Sigmoid colon (tissue), 7 donors: Measurements from ENCODE around the gene CCDC142. TPM values are rescaled to one million over a fixed set of nuclear protein-coding genes. Genes with fewer than 3 reads are reported as not detected.
A peak's percentile ranks its signal among the peaks of the same experiment; 100 is the strongest.

Experiments used
- DNase-seq: peaks from one replicate; pipeline ENCODE4 v3.0.0-alpha.2; 2019
- H3K27ac ChIP-seq, 4 donors: fragments of 200-600 bp; sonication (generic); one replicate each; pipeline ENCODE4 v1.5.1; 2016 to 2019; ENCODE audit warnings: mild to moderate bottlenecking in 1 of 4
- H3K27me3 ChIP-seq, 3 donors: fragments of 200-600 bp; sonication (generic); one replicate each; pipeline ENCODE4 v1.5.1; 2019; ENCODE audit warnings: mild to moderate bottlenecking in 1 of 3
- H3K36me3 ChIP-seq, 4 donors: fragments of 200-600 bp; sonication (generic); one replicate each; pipeline ENCODE4 v1.5.1; 2016 to 2019
- H3K4me1 ChIP-seq, 4 donors: fragments of 200-600 bp; sonication (generic); one replicate each; pipeline ENCODE4 v1.5.1; 2017 to 2019
- H3K4me3 ChIP-seq, 4 donors: fragments of 200-600 bp; sonication (generic); one replicate each; pipeline ENCODE4 v1.5.1; 2017 to 2019; ENCODE audit warnings: mild to moderate bottlenecking in 2 of 4, moderate library complexity in 1 of 4
- H3K9me3 ChIP-seq, 4 donors: fragments of 200-600 bp in 3 of 4; sonication (generic) in 3 of 4; one replicate each; pipeline versions ENCODE4 v1.5.1 to v1.6.1; 2013 to 2019
- EP300 ChIP-seq, 4 donors: sonication (generic); formaldehyde crosslinking; IDR thresholded peaks; one replicate each; pipeline ENCODE4 v1.6.1; 2017; ENCODE audit warnings: antibody characterized with exemption in 4 of 4
- POLR2A ChIP-seq, 2 donors: fragments of 450-650 bp; IDR thresholded peaks; one replicate each; pipeline ENCODE4 v1.6.1; 2016; ENCODE audit warnings: antibody characterized with exemption in 2 of 2, mild to moderate bottlenecking in 2 of 2, moderate library complexity in 2 of 2
- POLR2AphosphoS5 ChIP-seq, 4 donors: sonication (generic); formaldehyde crosslinking; IDR thresholded peaks; one replicate each; pipeline ENCODE4 v1.6.1; 2017; ENCODE audit warnings: antibody characterized with exemption in 4 of 4
- WGBS, 2 donors: extraction: QIAGEN DNeasy Blood & Tissue Kit; methylation state at CpG; one replicate each; pipeline ENCODE4 v1.1.7; 2013; 5-methylcytosine and 5-hydroxymethylcytosine counted together
- intact Hi-C: fragments of 100-400 bp; cut with DNase I; formaldehyde crosslinking; loops from one replicate; pipeline ENCODE4 v1.15.1; 2023
- polyA plus RNA-seq, 3 donors: library from polyadenylated mRNA; stranded (reverse); fragments of 200-250 nt; gene quantifications; one replicate each; pipeline ENCODE4 v1.2.3, GENCODE V29; 2013
- total RNA-seq, 4 donors: library from RNA; depleted of rRNA; stranded (reverse); fragments of >200 nt; gene quantifications; one replicate each; pipeline ENCODE4 v1.1.0, GENCODE V29; 2016
- TF ChIP-seq, protein P1 (sequence below), 4 experiments: fragments of 450-650 bp in 3 of 4; fragments of 200-600 bp in 1 of 4; IDR thresholded peaks; one replicate each; pipeline ENCODE4 v1.5.1; 2016 to 2019; ENCODE audit warnings: antibody characterized with exemption in 4 of 4, mild to moderate bottlenecking in 3 of 4, moderate library complexity in 2 of 4
- donor health status: healthy with polysubstance abuse.
- donor health status: Bipolar disorder and iron deficiency.
- donor health status: healthy.

The CCDC142 gene
- total and polyA plus RNA-seq, 7 donors: 1.8 to 20.9 (median 16.4) TPM

DNA sequence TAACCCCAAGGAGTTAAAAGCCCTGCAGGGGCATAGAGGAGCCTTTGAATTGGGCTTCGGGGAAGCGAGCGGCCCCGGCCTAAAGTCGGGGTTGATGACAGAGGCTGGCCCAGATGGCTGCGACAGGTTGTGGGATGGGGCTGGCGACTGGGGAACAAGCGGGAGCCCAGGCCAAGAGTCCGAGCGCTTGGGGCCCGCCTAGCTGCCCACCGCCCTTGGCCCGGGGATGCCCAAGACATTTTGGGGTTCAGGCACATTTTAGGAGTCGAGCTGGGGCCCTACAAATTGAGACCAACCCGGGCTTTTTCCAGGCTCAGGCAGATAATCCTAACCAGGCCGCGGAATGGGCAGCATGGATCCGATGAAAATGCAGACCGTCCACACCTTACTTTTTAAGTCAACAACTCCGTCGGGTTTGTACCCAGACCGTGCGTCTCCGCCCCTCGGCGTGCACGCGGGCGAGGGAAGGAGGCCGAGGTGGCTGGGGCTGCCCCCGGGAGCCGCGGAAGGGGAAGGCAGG lies 41.6 kb downstream of the CCDC142 start:
- Histone ChIP-seq H3K4me1 (peaks cover 0 to 53% (median 43%) of the 10 kb centered on the region in 4 donors), H3K4me3 (peak overlapping the region; percentile 49 to 67 (median 54)), H3K27me3 (peaks cover 6 to 27% (median 6%) of the 10 kb centered on the region in 3 donors), H3K36me3 (peaks cover 0 to 1% (median 0%) of the 10 kb centered on the region in 4 donors), H3K27ac (peak overlapping the region; percentile 77 to 87 (median 84)), H3K9me3 (no peaks in the 10 kb centered on the region)
- TF ChIP-seq POLR2AphosphoS5 (IDR thresholded peaks at IDR 0.05): peak in 1 of 4 donors; percentile 1
- TF ChIP-seq, protein P1, sequence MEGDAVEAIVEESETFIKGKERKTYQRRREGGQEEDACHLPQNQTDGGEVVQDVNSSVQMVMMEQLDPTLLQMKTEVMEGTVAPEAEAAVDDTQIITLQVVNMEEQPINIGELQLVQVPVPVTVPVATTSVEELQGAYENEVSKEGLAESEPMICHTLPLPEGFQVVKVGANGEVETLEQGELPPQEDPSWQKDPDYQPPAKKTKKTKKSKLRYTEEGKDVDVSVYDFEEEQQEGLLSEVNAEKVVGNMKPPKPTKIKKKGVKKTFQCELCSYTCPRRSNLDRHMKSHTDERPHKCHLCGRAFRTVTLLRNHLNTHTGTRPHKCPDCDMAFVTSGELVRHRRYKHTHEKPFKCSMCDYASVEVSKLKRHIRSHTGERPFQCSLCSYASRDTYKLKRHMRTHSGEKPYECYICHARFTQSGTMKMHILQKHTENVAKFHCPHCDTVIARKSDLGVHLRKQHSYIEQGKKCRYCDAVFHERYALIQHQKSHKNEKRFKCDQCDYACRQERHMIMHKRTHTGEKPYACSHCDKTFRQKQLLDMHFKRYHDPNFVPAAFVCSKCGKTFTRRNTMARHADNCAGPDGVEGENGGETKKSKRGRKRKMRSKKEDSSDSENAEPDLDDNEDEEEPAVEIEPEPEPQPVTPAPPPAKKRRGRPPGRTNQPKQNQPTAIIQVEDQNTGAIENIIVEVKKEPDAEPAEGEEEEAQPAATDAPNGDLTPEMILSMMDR (IDR thresholded peaks at IDR 0.05): no peak
- DNase-seq: no peak
- intact Hi-C loops: no loop called here
- WGBS, 2 donors: 9 to 38% methylated on average over 33 of the region's 33 CpGs

- intact Hi-C loops: loop anchor here (1.0 kb wide), 1 partner anchor 14 kb away; no protein-coding TSS in a partner anchor
- H3K9me3 ChIP-seq: no peaks in the 10 kb centered on the region
- 6 to 20% methylated on average over 45 of the region's 45 CpGs for WGBS, 2 donors
- peaks cover 6 to 27% (median 6%) of the 10 kb centered on the region in 3 donors for H3K27me3 ChIP-seq
- TF ChIP-seq, protein P1 (IDR thresholded peaks at IDR 0.05): peak; percentile 40 to 54 (median 45)
- TF ChIP-seq POLR2AphosphoS5 (IDR thresholded peaks at IDR 0.05) (peak; percentile 57 to 81 (median 76)), EP300 (IDR thresholded peaks at IDR 0.05) (no peak), POLR2A (IDR thresholded peaks at IDR 0.05) (peak in 1 of 2 donors; percentile 42)
- peak overlapping the region; percentile 49 to 67 (median 54) for H3K4me3 ChIP-seq
- peak overlapping the region; percentile 77 to 87 (median 84) for H3K27ac ChIP-seq
- H3K4me1 ChIP-seq: peaks cover 0 to 57% (median 43%) of the 10 kb centered on the region in 4 donors
- H3K36me3 ChIP-seq: peaks cover 0 to 7% (median 0%) of the 10 kb centered on the region in 4 donors
- DNase-seq: peak; percentile 95
Observed at GRCh38 chr2:74440378-74441169, 42.2 kb downstream of the CCDC142 start.

DNA sequence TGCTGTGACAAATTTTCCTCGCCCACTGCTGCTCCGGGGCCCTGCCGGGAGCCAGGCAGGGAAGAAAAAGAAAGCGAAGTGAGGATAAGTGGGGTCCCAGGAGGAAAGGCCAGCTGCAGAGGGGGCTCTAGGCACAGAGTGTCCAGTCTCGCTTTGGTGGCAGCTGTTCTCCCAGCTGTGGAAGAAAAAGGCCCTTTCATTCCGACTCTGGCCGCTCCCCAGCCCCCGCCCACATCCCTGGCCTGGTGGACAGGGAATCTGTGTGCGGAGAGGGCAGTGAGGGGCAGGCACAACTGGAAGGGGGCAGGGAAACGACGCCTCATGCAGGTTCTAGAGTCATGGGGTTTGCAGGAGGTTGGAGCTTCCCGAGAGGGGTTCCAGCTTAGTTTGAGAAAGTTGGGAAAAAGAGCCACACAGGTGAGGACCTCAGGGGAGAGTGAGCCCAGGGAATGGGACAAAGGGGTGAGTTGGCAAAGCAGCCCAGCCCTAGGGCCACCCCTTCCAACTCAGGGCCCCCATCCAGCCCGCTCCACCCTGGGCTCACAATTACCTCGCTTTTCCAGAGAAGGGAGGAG lies 42.9 kb downstream of the CCDC142 start:
- H3K4me3 ChIP-seq: peak overlapping the region; percentile 49 to 67 (median 54)
- peak; percentile 16 to 54 (median 28) for TF ChIP-seq POLR2AphosphoS5 (IDR thresholded peaks at IDR 0.05)
- TF ChIP-seq, protein P1 (IDR thresholded peaks at IDR 0.05): no peak
- TF ChIP-seq POLR2A (IDR thresholded peaks at IDR 0.05): peak in 1 of 2 donors; percentile 24
- TF ChIP-seq EP300 (IDR thresholded peaks at IDR 0.05): peak in 1 of 4 donors; percentile 29
- intact Hi-C loops: loop anchor here (1.0 to 2.0 kb wide), 2 partner anchors 14 to 17 kb away; no protein-coding TSS in a partner anchor
- DNase-seq: peak; percentile 89
- no peaks in the 10 kb centered on the region for H3K9me3 ChIP-seq
- H3K27ac ChIP-seq: peak overlapping the region; percentile 77 to 87 (median 84)
- peaks cover 6 to 27% (median 6%) of the 10 kb centered on the region in 3 donors for H3K27me3 ChIP-seq
- peaks cover 0 to 57% (median 43%) of the 10 kb centered on the region in 4 donors for H3K4me1 ChIP-seq
- H3K36me3 ChIP-seq: peaks cover 0 to 7% (median 0%) of the 10 kb centered on the region in 4 donors
- WGBS, 2 donors: 25 to 34% methylated on average over 14 of the region's 14 CpGs

DNA sequence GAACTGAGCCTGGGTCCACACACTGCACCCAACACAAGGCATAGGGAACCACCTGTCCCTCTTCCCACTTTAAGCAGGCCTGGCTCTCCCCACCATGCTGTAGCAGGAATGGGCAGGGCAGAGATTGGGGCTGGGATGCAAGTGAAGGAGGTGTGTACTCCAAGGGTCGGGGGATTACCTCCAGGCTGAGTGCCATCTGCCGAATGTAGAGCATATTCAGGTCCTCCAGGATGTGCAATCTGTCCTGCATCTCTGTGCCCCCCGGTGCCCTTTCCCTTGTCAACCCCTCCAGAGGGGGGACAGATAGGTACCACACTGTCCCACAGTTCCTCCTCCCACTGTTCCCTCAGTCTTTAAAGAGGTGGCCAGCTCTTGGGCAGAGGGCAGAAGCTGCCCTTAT lies 43.4 kb downstream of the CCDC142 start:
- Histone ChIP-seq H3K36me3 (peaks cover 0 to 7% (median 0%) of the 10 kb centered on the region in 4 donors), H3K27me3 (peaks cover 6 to 27% (median 6%) of the 10 kb centered on the region in 3 donors), H3K9me3 (no peaks in the 10 kb centered on the region), H3K27ac (peak overlapping the region; percentile 77 to 87 (median 84)), H3K4me3 (peak overlapping the region; percentile 49 to 67 (median 54)), H3K4me1 (peaks cover 0 to 57% (median 43%) of the 10 kb centered on the region in 4 donors)
- 32 to 35% methylated on average over 3 of the region's 3 CpGs for WGBS, 2 donors
- intact Hi-C loops: loop anchor here (2.0 kb wide), 1 partner anchor 17 kb away; no protein-coding TSS in a partner anchor
- TF ChIP-seq POLR2A (IDR thresholded peaks at IDR 0.05) (no peak), EP300 (IDR thresholded peaks at IDR 0.05) (no peak)
- DNase-seq: no peak
